ENCODE data around the gene ARHGAP19.

GRCh38 chr10:97204826-97205679 lies 87.4 kb downstream of the ARHGAP19 start:
- no peak for TF ChIP-seq POLR2A (IDR thresholded peaks at IDR 0.05; ENCODE audit: low read length)
- TF ChIP-seq GATA1 (IDR thresholded peaks at IDR 0.05; ENCODE audit: low read depth, low read length), result no peak
